Measurements from ENCODE around the gene PPP2R5C.
"Not testable (repeated sequence)": the region's sequence is repeated elsewhere in the genome, so short reads cannot be mapped to it uniquely, and the experiment has no call there.

The PPP2R5C gene

DNA sequence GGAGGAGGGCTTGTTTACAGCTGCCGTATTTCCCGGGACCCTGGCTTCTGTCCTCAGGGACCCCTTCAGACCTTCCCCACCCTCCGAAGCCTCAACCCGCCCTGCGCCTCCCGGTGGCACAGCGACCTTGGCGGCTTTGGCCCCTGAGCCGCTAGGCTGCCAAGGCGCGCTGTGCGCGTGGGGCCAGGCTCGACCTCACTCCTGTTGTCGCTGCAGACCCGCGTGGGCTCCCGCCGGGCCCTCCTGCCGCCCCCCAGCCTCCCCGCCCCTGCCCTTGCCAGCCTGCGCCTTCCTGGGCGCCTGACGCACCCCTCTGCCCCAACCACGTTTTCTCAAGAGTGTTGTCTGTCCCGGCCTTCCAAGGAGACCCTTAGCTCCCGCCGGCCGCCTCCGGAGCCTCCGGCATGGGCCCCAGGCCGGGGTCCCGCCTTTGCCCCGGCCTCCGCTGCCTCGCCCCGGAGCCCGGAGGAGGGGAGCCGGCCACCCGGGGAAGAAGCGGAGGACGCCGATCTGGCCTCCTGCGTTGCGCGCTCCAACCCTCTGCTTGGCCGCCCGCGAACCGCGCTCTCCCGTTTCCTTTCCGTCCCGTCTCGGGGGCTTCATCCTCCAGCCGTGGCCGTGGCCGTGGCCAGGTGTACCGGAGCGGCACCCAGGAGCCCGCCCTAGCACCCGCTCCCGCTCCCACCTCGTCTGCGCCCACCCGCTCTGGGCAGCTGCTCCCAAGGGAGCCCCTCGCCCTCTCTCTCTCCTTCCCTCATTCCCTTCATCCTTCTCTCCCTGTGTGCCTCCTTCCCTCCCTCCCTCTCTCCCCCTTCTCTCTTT is 19.9 kb downstream of the PPP2R5C start:
- peak; percentile 32 to 43 for DNase-seq

DNA sequence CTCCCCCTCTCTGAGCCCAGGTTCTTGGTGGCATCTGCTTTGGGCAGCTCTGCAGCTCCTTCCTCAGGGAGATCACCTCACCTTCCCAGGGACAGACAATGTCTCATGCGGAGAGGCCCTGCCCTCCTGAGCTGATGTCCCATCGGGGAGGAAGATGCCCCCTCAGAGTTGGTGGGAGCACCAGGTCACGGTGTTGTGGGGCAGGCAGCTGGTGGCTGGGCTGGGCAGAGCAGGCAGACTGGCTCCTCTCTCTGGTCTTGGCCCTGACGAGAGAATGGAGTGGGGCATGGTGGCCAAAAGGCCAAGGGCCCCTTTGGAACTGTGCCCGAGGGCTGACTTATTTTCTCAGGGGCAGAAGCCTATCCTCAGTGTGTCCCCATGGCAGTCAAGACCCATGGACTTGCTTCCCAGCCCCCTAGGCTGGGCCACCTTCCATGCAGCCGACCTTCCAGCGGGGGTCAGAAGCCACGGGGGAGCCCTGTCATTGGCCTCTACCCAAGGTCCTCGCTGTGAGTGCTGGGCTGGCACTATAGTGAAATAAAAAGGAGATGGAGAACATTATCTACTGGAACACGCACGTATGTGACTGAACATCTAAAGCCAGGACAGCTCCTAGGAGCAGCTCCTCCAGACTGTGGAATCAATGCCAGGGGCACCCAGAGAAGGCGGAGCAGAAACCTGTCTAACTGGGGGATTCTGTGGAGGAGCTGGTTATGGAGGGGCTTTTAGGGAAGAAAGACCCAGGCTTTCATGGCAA is 21.9 kb downstream of the PPP2R5C start:
- no peak for DNase-seq

DNA sequence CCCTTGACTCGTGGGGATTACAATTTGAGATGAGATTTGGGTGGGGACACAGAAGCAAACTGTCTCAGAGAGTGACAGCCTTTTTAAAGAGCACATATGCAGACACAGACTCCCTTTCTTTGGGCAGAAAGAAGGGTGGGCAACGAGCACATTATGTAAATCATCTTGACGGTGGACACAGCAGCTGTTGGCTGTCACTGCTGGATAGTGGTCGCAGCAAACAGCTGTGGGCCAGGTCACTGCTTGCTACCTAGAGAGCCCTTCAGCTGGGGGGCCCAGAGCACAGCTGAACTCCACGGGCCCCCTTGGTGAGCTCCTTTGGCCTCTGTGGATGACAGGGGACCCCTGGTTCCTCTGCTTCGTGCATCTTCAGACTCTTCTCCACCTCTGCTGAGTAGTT is 23.1 kb downstream of the PPP2R5C start:
- no peak for DNase-seq

DNA sequence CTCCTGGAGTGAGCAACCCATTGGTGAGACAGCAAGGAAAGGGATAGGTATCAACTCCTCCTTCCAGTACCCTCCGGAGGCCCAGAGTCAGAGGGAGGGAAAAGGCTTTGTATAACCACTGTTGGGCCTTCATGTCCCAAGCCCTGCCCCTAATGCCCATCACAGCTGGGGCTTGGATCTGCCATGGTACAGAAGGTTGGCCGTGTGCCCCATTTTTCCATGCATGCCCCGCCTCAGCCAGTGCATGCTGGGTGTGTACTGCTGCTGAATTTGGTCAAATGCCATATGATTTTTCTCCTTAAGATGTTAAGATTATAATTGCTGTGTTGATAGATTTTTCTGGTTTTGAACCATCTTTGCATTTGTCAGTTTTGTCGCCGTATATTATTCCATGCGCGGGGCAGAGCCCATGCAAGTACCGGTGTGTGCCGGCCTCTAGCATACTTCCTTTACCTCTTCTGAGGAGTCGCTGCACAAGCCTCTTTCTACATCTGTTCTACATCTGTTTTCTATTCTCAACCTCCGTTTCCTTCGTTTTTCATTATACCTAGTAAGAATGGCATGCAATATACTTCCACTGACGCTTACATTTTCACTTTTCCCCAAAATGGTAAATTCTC is 26.6 kb downstream of the PPP2R5C start:
- DNase-seq: no peak

DNA sequence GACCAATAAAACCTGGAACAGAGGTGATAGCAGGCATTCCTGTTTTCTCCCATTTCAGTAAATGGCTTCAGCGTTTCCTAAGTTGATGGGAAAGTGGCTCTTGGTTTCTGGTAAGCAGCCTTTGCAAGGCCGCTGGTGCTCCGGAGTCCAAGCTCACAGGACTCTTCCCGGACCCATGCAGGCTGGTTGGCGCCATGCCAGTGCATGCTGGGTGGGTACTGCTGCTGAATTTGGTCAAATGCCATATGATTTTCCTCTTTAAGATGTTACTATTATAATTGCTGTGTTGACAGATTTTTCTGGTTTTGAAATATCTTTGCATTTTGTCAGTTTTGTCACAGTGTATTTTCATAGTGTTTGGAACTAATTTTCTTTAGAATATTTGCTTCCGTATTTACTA is 27.7 kb downstream of the PPP2R5C start:
- no peak for DNase-seq

DNA sequence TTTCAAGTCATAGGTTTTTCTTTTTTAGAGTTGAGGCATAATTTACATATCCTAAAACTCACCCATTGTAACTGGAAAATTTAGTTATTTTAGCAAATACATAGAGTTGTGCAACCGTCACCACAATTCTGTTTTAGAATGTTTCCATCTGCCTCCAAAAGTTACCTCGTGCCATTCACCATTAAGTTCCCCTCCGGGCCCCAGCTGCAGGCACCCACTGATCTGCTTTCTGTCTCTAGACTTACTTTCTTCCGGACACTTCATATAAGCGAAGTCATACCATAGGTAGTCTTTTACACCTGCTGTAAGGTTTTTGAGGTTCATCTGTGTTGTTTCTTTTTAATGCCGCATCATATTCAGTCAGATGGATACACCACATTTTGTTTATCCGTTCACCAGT is 28.7 kb downstream of the PPP2R5C start:
- DNase-seq: no peak

DNA sequence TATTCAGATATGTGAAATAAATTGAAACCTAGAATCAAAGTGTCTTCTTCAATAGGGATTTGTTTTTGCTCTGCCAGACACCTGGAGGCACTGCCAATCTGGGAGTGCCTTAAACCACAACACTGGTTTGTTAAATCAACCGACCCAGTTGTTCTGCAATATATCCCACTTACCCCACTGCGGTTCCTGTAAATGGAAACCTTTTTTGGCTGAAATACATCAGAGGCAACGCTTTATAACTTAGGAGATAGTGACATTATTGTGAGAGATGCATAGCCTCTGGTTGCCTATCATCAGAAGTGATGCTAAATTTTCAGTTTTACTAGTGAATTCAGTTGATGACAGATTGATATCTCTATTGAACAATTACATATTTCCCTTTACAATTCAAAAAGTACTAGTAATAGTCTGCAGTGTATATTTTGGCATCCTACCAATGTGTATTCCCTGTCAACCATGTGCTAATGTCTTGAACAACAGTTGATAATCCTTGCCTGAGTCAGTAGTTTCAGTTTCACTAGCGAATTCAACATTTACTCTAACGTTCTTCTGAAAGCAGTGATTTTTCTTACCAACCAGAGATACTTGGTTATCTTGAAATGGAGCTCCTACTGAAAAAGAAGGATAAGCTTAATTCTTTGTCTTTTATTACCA is 30.5 kb downstream of the PPP2R5C start:
- no peak for DNase-seq

DNA sequence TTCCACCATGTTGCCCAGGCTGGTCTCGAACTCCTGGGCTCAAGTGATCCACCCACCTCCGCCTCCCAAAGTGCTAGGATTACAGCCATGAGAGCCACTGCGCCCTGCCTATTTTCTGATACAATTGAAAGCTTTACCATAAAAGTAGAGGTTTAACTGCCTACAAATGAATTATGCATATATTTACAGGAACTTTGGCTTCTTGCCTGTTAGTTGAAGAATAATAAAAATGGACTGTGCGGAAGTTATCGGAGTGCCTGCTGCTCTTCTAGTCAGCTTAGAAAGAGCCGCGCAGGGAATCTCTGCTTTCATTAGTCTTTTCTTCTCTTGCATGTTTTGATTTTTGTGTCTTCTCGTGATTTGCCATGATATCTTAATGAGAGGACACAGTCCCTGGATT is 34.5 kb downstream of the PPP2R5C start:
- no peak for DNase-seq

DNA sequence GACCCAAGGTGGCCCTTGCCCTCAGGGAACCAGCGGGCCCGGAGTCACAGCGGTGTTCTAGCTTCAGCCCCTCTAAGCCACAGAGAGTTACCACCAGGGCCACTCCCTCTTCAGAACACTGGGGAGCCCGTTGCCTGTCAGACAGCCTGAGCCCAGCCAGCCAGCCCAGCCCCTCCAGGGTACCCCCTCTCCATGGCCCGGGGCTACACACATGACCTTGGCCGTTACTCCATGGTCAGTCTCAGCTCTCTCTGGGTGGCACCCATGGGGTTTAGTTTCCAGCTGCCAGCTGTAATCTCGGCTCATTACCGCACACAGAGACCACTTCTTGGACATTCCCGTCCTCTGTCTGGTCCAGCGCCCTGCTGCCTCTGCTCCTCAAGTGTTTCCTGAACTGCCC is 35.0 kb downstream of the PPP2R5C start:
- no peak for DNase-seq

DNA sequence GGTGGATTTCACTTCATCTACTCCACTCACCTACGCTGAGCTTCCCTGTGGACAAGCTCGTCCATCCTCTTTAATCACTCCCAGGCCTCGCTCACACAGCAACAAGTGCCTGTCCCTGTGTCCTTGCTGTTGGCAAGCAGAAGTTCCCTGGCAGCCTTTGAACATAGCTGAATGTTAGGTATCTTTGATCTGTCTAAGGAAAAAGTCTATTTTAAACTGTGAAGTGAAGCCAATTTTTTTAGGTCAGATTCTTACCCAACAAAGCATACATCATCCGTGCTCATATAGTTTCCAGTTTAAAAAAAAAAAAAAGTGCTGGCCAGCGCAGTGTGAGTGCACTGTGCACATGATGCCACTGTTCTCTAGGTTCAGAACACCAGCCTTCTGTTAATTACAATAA is 36.3 kb downstream of the PPP2R5C start:
- no peak for DNase-seq

DNA sequence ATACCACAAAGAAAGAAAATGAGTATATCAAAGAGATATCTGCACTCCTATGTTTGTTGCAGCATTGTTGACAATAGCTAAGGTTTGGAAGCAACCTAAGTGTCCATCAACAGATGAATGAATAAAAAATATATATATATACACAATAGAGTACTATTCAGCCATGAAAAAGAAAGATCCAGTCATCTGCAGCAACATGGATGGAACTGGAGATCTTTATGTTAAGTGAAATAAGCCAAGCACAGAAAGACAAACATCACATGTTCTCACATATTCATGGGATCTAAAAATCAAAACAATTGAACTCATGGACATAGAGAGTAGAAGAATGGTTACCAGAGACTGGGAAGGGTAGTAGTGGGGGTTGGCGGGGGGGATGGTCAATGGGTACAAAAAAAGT is 42.9 kb downstream of the PPP2R5C start:
- DNase-seq: not testable (repeated sequence)

DNA sequence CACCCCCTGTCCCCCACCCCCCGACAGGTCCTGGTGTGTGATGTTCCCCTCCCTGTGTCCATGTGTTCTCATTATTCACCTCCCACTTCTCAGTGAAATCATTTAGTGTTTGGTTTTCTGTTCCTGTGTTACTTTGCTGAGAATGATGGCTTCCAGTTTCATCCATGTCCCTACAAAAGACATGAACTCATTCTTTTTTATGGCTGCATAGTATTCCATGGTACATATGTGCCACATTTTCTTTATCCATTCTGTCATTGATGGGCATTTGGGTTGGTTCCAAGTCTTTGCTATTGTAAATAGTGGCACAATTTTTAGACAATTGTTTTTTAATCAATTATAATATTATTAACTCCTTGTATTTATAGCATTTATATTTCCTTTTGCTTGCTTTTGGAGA is 44.7 kb downstream of the PPP2R5C start:
- not testable (repeated sequence) for DNase-seq

DNA sequence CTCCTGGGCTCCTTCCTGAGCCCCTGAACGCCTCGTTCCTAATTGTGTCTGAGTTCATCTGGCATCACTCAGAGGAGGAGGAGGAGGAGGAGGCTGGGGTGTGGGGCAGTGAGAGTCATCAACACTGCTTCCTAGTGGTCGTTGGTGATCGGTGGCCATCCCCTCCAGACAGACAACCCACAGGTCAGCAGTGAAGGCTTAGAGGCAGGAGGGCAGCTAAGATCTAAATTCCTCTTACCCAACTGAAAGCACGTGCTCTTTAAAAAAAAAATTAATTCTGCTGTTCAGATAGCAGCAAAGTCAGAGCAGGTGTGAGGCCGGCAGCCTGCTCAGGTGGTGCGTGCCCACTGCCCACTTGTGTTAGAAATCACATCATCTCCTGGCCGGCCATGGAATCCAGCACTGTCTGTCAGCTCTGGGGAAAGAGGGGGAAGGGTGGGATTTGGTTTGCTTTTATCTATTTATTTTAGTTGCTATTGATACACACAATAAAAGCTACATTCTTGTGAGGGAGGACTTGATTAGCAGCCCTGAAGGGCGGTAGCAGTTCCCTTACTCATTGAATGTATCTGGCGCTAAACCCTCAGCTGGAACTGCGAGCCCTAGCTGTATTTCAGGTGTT is 46.6 kb downstream of the PPP2R5C start:
- DNase-seq: no peak

DNA sequence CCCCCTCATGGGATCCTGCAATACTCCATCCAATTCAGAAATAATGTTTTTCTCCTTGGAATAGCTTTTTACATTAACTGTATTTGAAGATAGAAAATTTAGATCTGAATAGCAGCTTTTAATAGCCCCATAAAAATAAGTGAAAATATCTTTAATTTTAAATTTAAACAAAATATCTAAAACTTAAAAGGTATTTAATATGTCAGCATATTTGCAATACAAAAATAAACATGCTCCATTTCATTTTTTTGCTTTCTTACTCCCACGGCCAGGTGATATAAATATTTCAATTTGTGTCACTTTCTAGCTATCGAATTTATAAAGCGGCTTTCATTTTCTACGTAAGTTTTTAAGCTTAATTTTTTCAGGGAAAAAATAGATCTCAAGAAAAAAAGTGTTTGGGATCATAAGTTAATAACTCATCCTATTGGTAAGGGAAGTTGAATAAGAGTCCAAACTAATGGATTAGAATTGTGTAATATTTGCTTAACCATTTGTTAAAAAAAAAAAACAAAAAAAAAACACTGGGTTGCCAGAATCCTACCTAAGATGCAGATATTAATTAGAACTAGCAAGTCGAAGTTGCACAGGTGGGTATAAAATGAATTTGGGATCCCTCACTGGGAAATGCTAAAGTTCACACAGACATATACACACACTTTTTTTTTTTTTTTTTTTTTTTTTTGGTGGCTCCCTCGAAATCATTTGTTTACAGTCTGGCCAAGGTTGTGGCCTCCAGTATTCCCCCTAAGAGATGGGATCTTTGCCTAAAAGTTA is 47.6 kb downstream of the PPP2R5C start:
- no peak for DNase-seq

DNA sequence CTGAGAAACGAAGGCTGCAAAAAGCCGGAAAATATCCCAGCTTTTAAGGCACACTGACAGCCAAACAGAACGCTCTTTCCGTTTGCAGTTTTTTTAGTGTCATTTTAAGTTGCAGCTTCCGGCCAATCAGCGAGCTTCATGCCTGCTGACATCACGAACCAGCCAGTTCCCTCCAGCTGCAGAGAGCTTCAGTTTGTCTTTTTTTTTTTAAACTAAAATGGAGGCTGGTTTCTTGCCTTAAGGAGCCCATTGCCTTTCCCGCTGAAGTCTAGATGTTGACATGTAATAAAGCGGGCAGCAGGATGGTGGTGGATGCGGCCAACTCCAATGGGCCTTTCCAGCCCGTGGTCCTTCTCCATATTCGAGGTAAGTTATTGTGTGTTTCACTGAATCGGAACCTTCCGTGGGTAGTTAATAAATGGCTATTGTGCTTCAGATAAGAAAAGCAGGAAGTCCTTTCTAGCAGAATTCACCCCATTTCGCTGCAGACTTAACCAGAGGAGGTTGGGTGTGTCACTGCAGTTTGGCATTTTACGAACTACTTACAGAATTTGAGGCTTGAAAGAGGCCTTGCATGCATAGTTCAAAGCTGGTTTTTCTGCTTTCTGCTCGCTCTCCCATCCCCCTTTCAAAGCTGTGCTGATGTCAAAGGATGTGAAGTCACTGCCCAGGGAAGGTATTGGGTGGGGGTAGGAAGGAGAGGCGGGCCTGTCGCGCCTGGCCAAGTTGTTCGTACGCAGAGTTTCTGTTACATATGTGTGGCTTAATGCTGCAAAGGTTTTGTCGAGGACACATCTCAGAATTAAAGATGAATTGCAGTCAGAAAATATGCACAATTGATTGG is 48.4 kb downstream of the PPP2R5C start:
- peak; percentile 60 to 80 for DNase-seq

DNA sequence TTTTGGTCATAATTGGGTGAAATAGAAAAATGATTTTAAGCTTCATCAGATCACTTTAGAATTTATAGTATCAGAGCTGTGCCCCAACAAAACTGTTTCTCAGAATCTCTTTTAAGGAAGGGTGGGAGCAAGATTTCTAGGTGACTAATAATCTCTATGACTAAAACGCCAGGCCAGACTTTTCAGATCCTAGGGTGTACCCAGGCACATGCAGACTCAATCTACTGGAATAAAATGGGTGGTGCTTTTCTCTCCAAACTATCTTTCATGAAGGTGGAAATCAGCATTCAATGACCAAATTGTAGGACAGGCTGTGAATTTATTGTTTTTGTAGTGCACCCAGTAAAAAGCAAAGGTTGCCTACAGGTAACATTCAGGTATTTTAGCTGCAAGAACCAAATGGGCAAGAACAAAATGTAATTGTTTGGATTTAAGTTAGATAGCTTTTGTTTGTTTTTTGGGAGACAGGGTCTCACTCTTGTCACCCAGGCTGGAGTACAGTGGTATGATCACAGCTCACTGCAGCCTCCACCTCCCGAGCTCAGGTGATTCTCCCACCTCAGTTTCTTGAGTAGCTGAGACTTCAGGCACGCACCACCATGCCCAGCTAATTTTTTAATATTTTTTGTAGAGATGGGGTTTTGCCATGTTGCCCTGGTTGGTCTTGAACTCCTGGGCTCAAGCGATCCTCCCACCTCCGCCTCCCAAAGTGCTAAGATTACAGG is 49.5 kb downstream of the PPP2R5C start:
- no peak for DNase-seq

DNA sequence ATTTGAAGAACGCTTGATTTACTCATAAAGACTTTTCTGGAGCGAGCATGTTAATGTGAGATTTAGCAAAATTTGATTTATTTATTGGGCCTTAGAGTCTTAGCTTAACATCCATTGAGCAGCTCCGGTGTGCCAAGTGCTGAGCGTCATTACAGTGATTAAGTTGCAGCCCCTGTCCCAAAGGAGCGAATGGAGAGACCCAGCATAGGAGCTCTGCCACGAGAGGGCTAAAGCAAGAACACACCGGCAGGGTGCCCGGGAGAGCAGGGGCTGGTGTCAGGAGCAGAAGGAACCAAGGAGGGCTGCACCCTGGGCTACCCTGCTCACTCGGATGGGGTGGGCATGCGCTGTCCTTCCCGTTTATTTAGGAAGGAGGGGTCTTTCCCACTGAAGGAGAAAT is 50.6 kb downstream of the PPP2R5C start:
- DNase-seq: no peak

DNA sequence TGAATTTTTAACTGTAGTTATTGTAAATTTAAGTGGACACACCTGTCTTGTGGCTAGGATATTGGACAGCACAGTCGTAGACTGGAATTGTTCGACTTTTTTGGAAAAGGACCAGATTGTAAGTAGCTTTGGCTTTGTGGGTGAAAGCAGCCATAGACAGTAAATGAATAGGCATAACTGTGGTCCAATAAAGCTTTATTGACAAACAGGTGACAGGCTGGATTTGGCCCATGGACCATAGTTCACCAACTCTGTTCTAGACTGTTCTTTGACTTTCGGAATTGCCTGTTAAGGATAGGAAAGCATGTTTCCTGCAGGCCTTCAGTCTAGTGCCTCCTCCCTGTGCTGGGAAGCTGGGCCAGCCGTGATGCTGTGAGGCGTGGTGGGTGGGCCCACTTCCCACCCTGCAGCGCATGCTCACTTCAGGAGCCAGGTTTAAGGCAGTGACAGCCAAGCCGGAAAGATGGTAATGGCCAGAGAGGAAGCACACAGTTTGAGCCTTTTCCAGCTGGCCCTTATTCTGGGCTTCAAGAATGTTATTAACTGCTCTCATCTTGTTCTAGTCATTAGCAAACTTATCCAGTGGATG is 51.8 kb downstream of the PPP2R5C start:
- no peak for DNase-seq

DNA sequence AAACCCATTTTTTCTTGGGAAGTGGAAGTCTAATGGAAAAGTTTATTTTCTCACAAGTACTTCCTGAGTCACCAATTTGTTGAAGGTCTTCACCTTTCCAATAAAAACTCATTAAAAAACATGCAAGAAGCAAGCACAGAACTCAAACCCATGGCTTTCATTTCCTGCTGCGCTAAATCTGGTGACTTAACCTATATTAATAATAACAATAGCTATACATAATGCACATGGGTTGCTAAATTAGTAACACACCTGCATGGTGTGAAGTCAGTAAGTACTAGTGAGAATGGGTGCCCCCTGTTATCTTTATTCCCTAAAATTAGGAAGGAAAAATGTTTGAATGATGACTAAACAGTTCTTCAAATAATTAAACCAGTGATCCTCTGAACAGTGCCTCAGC is 52.3 kb downstream of the PPP2R5C start:
- DNase-seq: no peak

DNA sequence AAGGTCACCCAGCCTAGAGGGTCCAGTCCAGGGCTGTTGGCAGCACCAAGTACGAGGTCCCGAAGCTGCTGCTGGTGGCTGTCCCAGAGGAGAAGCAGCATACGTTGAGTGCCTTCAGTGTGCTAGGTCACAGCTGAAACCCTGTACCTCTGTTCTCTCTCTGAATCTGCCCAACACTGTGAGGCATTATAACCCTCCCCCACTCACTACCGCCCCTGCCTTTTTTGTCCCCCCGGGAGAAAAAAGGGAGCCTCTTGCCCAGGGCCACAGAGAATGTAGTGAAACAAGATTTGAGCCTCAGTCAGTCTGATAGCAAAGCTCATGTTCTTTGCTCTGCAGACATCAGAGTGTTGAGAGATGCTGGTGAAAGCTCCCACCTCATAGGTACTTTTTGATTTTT is 53.4 kb downstream of the PPP2R5C start:
- no peak for DNase-seq

All from stimulated activated CD4-positive, alpha-beta T cell treated with anti-CD3 and anti-CD28 coated beads, Interleukin-4, amount 100 ng/mL, for 4 hours (primary cell).